ENCODE data around the gene VPS13D.

- TF ChIP-seq CTCF (IDR thresholded peaks at IDR 0.05) (no peak), POLR2AphosphoS5 (IDR thresholded peaks at IDR 0.05) (no peak), EP300 (IDR thresholded peaks at IDR 0.05) (no peak), POLR2A (IDR thresholded peaks at IDR 0.05) (no peak)
These were observed 139.4 kb downstream of the VPS13D start for GRCh38 chr1:12369258-12369657.
